Stomach (tissue), 4 donors: ENCODE measurements around the gene HPCAL4.
A peak's percentile ranks its signal among the peaks of the same experiment; 100 is the strongest.

Experiments
- POLR2A ChIP-seq, 4 donors: fragments of 450-650 bp; IDR thresholded peaks; one replicate each; pipeline ENCODE4 v1.6.1; 2016; ENCODE audit warnings: antibody characterized with exemption in 4 of 4, control low read depth in 2 of 4, mild to moderate bottlenecking in 1 of 4, moderate library complexity in 1 of 4
- TF ChIP-seq, protein P1 (sequence below), 7 experiments: fragments of 450-650 bp in 4 of 7; fragments of 200-600 bp in 3 of 7; sonication (generic) in 3 of 7; IDR thresholded peaks; one replicate each; pipeline ENCODE4 v1.5.1; 2016 to 2019; ENCODE audit warnings: antibody characterized with exemption in 7 of 7, control low read depth in 2 of 7, mild to moderate bottlenecking in 1 of 7

DNA sequence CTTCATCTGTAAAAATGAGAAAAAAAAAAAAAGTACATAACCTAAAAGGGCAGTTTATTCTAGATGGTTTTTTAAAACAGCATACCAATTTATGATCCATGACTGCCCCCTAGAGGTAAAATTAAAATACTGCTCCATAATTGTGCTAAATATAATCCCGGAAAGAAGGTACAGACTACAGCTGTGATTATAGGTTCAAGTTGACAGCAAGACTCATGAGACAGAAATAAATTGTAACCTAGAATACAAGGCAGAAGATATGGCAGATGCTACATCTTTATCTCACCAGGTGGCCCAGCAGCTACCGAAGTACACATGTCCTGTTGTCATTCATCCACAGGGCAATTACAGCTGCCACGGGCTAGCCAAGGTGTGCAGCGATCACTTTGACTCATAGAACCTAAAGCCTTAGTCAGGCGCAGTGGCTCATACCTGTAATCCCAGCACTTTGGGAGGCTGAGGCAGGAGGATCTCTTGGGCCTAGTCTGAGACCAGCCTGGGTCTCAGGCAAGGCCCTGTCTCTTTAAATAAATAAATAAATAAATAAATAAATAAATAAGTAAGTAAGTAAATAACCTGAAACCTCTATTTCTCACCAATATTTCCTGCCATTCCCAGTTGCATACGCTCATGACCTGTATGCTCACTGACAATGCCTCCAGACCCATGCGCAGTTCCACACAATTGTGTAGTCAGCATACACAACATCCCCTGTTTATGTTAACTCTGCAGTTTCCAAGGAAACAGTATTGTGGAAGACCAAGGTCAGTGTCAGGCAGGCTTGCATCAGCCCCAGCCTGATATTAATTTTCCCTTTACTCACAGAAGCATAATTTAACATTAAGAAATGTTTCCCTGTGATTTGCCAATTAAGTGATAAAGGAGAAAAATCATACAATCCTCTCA, 29.1 kb upstream of the HPCAL4 start:
- TF ChIP-seq, protein P1, sequence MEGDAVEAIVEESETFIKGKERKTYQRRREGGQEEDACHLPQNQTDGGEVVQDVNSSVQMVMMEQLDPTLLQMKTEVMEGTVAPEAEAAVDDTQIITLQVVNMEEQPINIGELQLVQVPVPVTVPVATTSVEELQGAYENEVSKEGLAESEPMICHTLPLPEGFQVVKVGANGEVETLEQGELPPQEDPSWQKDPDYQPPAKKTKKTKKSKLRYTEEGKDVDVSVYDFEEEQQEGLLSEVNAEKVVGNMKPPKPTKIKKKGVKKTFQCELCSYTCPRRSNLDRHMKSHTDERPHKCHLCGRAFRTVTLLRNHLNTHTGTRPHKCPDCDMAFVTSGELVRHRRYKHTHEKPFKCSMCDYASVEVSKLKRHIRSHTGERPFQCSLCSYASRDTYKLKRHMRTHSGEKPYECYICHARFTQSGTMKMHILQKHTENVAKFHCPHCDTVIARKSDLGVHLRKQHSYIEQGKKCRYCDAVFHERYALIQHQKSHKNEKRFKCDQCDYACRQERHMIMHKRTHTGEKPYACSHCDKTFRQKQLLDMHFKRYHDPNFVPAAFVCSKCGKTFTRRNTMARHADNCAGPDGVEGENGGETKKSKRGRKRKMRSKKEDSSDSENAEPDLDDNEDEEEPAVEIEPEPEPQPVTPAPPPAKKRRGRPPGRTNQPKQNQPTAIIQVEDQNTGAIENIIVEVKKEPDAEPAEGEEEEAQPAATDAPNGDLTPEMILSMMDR (IDR thresholded peaks at IDR 0.05) = peak in 5 of 7 experiments; percentile 50 to 83 (median 73)
- TF ChIP-seq POLR2A (IDR thresholded peaks at IDR 0.05) = no peak
